ENCODE measurements around the gene HDAC4.

- TF ChIP-seq, protein P1, sequence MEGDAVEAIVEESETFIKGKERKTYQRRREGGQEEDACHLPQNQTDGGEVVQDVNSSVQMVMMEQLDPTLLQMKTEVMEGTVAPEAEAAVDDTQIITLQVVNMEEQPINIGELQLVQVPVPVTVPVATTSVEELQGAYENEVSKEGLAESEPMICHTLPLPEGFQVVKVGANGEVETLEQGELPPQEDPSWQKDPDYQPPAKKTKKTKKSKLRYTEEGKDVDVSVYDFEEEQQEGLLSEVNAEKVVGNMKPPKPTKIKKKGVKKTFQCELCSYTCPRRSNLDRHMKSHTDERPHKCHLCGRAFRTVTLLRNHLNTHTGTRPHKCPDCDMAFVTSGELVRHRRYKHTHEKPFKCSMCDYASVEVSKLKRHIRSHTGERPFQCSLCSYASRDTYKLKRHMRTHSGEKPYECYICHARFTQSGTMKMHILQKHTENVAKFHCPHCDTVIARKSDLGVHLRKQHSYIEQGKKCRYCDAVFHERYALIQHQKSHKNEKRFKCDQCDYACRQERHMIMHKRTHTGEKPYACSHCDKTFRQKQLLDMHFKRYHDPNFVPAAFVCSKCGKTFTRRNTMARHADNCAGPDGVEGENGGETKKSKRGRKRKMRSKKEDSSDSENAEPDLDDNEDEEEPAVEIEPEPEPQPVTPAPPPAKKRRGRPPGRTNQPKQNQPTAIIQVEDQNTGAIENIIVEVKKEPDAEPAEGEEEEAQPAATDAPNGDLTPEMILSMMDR (IDR thresholded peaks at IDR 0.05), result no peak
- TF ChIP-seq ZFX (IDR thresholded peaks at IDR 0.05; ENCODE audit: borderline replicate concordance), result no peak
Measured at GRCh38 chr2:239038773-239039478, 361.9 kb downstream of the HDAC4 start.

Measured in 22Rv1 (cell line).